Activated naive CD8-positive, alpha-beta T cell treated with anti-CD3 and anti-CD28 coated beads, Interleukin-2, amount 50 U/mL, for 24 hours (primary cell): ENCODE data around the gene CXorf51A.
"Not testable (repeated sequence)": the region's sequence is repeated elsewhere in the genome, so short reads cannot be mapped to it uniquely, and the experiment has no call there.

ENCODE experiments used
- ATAC-seq: fragments of 150-1000 bp; cut with Tn5 transposase; one replicate; pipeline ENCODE4 v1.10.0; 2021
- DNase-seq: peaks from one replicate; pipeline ENCODE4 v3.0.0; 2021
- H3K27ac Mint-ChIP-seq: one replicate; pipeline ENCODE4 v1.8.0; 2021; ENCODE audit warnings: mild to moderate bottlenecking, mixed read lengths
- H3K27me3 Mint-ChIP-seq: one replicate; pipeline ENCODE4 v1.8.0; 2021; ENCODE audit warnings: mixed read lengths
- H3K36me3 Mint-ChIP-seq: one replicate; pipeline ENCODE4 v1.8.0; 2021; ENCODE audit warnings: low read depth, mixed read lengths
- H3K4me1 Mint-ChIP-seq: one replicate; pipeline ENCODE4 v1.8.0; 2021; ENCODE audit warnings: mixed read lengths
- H3K4me3 Mint-ChIP-seq: one replicate; pipeline ENCODE4 v1.8.0; 2021; ENCODE audit warnings: mild to moderate bottlenecking, moderate library complexity, mixed read lengths
- H3K9me3 Mint-ChIP-seq: one replicate; pipeline ENCODE4 v1.8.0; 2021; ENCODE audit warnings: mixed read lengths

Gene CXorf51A

GRCh38 chrX:146814644-146815043, at the start of gene CXorf51A:
CXorf51A (minus strand) TSS chrX:146814744; CDS start chrX:146814723, 21 bp downstream.
- not testable (repeated sequence) for H3K36me3 Mint-ChIP-seq, ATAC-seq, H3K4me1 Mint-ChIP-seq

GRCh38 chrX:146863566-146863965, 49.0 kb upstream of the CXorf51A start:
- Mint-ChIP-seq H3K27me3 (no peaks in the 10 kb centered on the region), H3K27ac (no peak overlapping the region), H3K4me3 (no peak overlapping the region), H3K4me1 (no peaks in the 10 kb centered on the region), H3K9me3 (no peaks in the 10 kb centered on the region), H3K36me3 (no peaks in the 10 kb centered on the region)
- ATAC-seq (no peak), DNase-seq (no peak)

More at GRCh38 chrX:146814644-146815043, at the start of gene CXorf51A:
- not testable (repeated sequence) for DNase-seq, H3K4me3 Mint-ChIP-seq, H3K27ac Mint-ChIP-seq, H3K27me3 Mint-ChIP-seq, H3K9me3 Mint-ChIP-seq

- Mint-ChIP-seq H3K4me1 (no peaks in the 10 kb centered on the region), H3K27ac (no peak overlapping the region), H3K27me3 (no peaks in the 10 kb centered on the region), H3K36me3 (no peaks in the 10 kb centered on the region), H3K4me3 (no peak overlapping the region), H3K9me3 (peaks cover 4% of the 10 kb centered on the region)
- DNase-seq (no peak), ATAC-seq (no peak)
Measured at GRCh38 chrX:146854281-146854680, 39.7 kb upstream of the CXorf51A start.

GRCh38 chrX:146831994-146832393, 17.4 kb upstream of the CXorf51A start:
- no peak for ATAC-seq
- Mint-ChIP-seq H3K4me3 (no peak overlapping the region), H3K36me3 (no peaks in the 10 kb centered on the region), H3K27ac (no peak overlapping the region), H3K9me3 (no peaks in the 10 kb centered on the region), H3K4me1 (no peaks in the 10 kb centered on the region), H3K27me3 (no peaks in the 10 kb centered on the region)
- no peak for DNase-seq

- H3K9me3 Mint-ChIP-seq, H3K36me3 Mint-ChIP-seq, H3K27me3 Mint-ChIP-seq: not testable (repeated sequence)
Measured at GRCh38 chrX:146809471-146809870, 5.1 kb downstream of the CXorf51A start, which contains the start of gene CXorf51B. CXorf51B (plus strand) TSS chrX:146809771; CDS start chrX:146809792, 21 bp downstream.

More at GRCh38 chrX:146809471-146809870, 5.1 kb downstream of the CXorf51A start, which contains the start of gene CXorf51B:
- not testable (repeated sequence) for H3K27ac Mint-ChIP-seq, H3K4me1 Mint-ChIP-seq, H3K4me3 Mint-ChIP-seq, ATAC-seq, DNase-seq
